HCT116 (cell line): Measurements from ENCODE around the gene FOXP2.

Experiments used
- CTCF ChIP-seq, 3 experiments: fragments of 200-600 bp in 1 of 3; sonication (generic) in 1 of 3; IDR thresholded peaks in 2 of 3; conservative IDR thresholded peaks in 1 of 3; 2 replicates each; pipeline ENCODE4 v1.5.1; 2012 to 2017; ENCODE audit warnings: low read depth in 2 of 3, low read length in 2 of 3, antibody characterized with exemption in 1 of 3, borderline replicate concordance in 1 of 3, control low read depth in 1 of 3, mild to moderate bottlenecking in 1 of 3, mixed read lengths in 1 of 3, mixed run types in 1 of 3, moderate library complexity in 1 of 3; ENCODE audit not compliant: insufficient read depth in 1 of 3
- ELF1 ChIP-seq: IDR thresholded peaks from 2 replicates; pipeline ENCODE4 v1.6.1; 2012; ENCODE audit warnings: low read depth, borderline replicate concordance
- EZH2phosphoT487 ChIP-seq: fragments of 200-600 bp; IDR thresholded peaks from 2 replicates; pipeline ENCODE4 v1.6.1; 2018; ENCODE audit warnings: antibody characterized with exemption, borderline replicate concordance
- JUND ChIP-seq: IDR thresholded peaks from 2 replicates; pipeline ENCODE4 v1.6.1; 2012
- MAX ChIP-seq: IDR thresholded peaks from 2 replicates; pipeline ENCODE4 v1.6.1; 2012
- POLR2A ChIP-seq: IDR thresholded peaks from 2 replicates; pipeline ENCODE4 v1.7.0; 2011; ENCODE audit warnings: borderline replicate concordance; ENCODE audit not compliant: insufficient read depth, insufficient read length; ENCODE audit errors: extremely low read depth
- ZBTB33 ChIP-seq: IDR thresholded peaks from 2 replicates; pipeline ENCODE4 v1.6.1; 2011; ENCODE audit warnings: mild to moderate bottlenecking, low read length, moderate library complexity; ENCODE audit not compliant: insufficient replicate concordance; ENCODE audit errors: extremely low read depth

- TF ChIP-seq EZH2phosphoT487 (no peak), ZBTB33 (no peak), JUND (no peak), ELF1 (no peak), POLR2A (no peak), MAX (no peak), CTCF (IDR thresholded peaks at IDR 0.05 in 2 of 3, conservative IDR thresholded peaks at IDR 0.05 in 1 of 3; ENCODE audit: borderline replicate concordance in 1 of 3, insufficient read depth in 1 of 3, low read depth in 2 of 3, low read length in 2 of 3) (no peak)
Observed at GRCh38 chr7:114708646-114709045, 294.0 kb downstream of the FOXP2 start.
